BJ (cell line): ENCODE measurements around the gene SNAPC2. TPM values are rescaled to one million over a fixed set of nuclear protein-coding genes. Genes with fewer than 3 reads are reported as not detected.
"Not testable (repeated sequence)": the region's sequence is repeated elsewhere in the genome, so short reads cannot be mapped to it uniquely, and the experiment has no call there.

Source experiments
- CTCF ChIA-PET: fragments of 350-600 bp; formaldehyde crosslinking; extraction: SDS; loops from one replicate; lab custom pipeline; 2021; ENCODE audit warnings: antibody characterized with exemption, inconsistent platforms; lab: Yijun Ruan, JAX
- POLR2A ChIA-PET: fragments of 300-600 bp; sonication (Branson Sonifier 250); formaldehyde crosslinking; extraction: SDS; loops from one replicate; lab custom pipeline; 2021; ENCODE audit warnings: antibody characterized with exemption; lab: Charles Lee
- DNase-seq: peaks from one replicate; pipeline ENCODE4 v3.0.0-alpha.2; 2011; ENCODE audit warnings: low read depth
- H3K27me3 ChIP-seq: 2 replicates; pipeline ENCODE4 v1.6.0; 2011; ENCODE audit warnings: low read length; ENCODE audit not compliant: control insufficient read depth, insufficient read depth
- H3K36me3 ChIP-seq: 2 replicates; pipeline ENCODE4 v1.5.1; 2011; ENCODE audit warnings: low read length; ENCODE audit not compliant: control insufficient read depth, insufficient read depth
- H3K4me3 ChIP-seq: 2 replicates; pipeline ENCODE4 v1.5.1; 2011; ENCODE audit warnings: low read depth, mild to moderate bottlenecking, control low read depth, low read length
- polyA plus RNA-seq: library from polyadenylated mRNA; depleted of rRNA; stranded (reverse); fragments of >200 nt; gene quantifications from 2 replicates; pipeline ENCODE4 v1.2.3, GENCODE V29; 2011
- TF ChIP-seq, protein P1 (sequence below): IDR thresholded peaks from 2 replicates; pipeline ENCODE4 v1.5.1; 2011; ENCODE audit warnings: low read depth, mild to moderate bottlenecking, control low read depth, inconsistent platforms, low read length, moderate library complexity; ENCODE audit not compliant: insufficient read depth

SNAPC2 gene
- polyA plus RNA-seq, 1 experiment: 28.2 TPM

DNA sequence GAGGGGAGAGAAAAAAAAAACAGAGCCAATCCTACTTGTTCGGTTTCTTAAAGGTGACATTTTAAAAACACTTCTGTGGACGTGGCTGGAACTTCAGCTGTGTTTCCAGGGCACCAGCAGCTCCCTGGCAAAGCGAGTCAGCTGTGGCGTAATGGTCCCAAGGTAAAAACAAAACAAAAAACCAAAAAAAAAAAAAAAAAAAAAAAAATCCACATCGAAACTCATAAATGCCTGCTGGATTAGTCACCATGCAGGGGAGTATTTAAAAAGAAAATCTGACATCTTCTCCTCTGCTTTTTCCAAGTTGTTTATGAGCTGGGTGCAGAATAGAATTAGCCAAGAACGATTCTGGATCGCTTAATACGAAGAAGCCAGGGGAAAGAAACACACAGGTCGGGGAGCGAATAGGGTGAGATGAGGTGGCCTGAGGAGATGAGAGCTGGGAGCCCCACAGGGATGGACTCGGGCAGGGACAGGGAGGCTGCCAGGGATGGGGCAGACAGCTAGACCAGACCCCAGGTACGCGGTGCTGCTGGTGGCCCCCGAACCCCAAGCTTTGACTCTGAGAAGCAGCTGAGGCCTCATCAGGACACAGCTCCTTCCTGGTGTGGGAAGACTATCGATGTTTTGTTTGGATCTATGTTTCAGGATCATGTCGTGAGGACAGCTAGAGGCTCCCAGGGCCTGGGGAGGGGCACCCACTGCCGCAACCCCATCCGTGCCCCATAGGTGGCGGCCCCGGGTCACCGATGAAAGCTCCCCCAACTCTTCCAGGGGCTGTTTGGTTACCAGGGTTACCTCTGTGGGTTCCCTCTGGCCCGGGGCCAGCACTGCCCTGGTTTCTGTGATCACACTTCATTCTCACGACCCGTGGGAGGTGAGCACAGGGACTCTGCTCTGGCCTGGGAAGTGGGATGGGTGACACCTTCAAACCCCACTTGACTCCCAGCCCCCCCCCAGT, 8.9 kb downstream of the SNAPC2 start:
- peak; percentile 80 for DNase-seq
- no peaks in the 10 kb centered on the region for H3K27me3 ChIP-seq
- H3K4me3 ChIP-seq: peak overlapping the region; percentile 7; the same call in 1 of the 2 replicates
- TF ChIP-seq, protein P1, sequence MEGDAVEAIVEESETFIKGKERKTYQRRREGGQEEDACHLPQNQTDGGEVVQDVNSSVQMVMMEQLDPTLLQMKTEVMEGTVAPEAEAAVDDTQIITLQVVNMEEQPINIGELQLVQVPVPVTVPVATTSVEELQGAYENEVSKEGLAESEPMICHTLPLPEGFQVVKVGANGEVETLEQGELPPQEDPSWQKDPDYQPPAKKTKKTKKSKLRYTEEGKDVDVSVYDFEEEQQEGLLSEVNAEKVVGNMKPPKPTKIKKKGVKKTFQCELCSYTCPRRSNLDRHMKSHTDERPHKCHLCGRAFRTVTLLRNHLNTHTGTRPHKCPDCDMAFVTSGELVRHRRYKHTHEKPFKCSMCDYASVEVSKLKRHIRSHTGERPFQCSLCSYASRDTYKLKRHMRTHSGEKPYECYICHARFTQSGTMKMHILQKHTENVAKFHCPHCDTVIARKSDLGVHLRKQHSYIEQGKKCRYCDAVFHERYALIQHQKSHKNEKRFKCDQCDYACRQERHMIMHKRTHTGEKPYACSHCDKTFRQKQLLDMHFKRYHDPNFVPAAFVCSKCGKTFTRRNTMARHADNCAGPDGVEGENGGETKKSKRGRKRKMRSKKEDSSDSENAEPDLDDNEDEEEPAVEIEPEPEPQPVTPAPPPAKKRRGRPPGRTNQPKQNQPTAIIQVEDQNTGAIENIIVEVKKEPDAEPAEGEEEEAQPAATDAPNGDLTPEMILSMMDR: peak; percentile 73
- ChIA-PET CTCF (interaction anchor here (0.6 to 4.5 kb wide), 13 partner anchors 9 to 285 kb away, joined by 3 to 34 read pairs (median 5); partner anchors contain the start of genes MAP2K7, SNAPC2 and TIMM44), POLR2A (interaction anchor here (0.5 to 1.4 kb wide), 5 partner anchors 9 to 310 kb away, joined by 4 to 14 read pairs (median 5); partner anchors contain the start of gene SNAPC2)
- H3K36me3 ChIP-seq: peaks cover 32% of the 10 kb centered on the region

DNA sequence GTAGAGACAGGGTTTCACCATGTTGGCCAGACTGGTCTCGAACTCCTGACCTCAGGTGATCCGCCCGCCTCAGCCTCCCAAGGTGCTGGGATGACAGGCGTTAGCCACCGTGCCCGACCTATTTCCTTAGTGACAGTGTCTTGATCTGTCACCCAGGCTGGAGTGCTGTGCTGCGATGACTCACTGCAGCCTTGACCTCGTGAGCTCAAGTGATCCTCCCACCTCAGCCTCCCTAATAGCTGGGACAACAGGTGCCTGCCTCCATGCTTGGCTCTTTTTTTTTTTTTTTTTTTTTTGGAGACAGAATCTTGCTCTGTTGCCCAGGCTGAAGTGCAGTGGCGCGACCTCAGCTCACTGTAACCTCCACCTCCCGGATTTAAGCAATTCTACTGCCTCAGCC, 9.9 kb downstream of the SNAPC2 start:
- H3K4me3 ChIP-seq, POLR2A ChIA-PET, DNase-seq, H3K27me3 ChIP-seq: not testable (repeated sequence)
- peaks cover 40% of the 10 kb centered on the region for H3K36me3 ChIP-seq
- CTCF ChIA-PET: interaction anchor here (0.6 to 4.5 kb wide), 4 partner anchors 10 to 153 kb away, joined by 3 to 34 read pairs (median 7); partner anchors contain the start of genes MAP2K7, SNAPC2 and TIMM44

DNA sequence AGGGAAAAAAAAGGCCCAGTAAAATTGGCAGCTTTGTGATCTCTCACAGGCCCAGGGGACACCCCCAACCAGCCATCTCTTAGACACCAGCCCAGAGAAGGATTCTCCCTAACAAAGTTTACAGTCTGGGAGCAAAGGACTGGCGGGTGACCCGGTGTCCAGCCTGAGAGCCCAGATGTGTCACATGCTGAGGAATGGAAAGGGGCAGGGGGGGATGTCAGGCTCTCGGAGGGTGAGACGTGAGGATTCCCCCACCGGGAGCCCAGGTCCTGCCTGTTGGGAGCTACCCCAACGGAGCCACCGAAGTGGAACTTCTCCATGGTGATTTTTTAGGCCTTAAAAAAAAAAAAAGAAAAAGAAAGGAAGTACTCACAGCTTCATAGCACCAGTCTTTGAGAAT, 10.6 kb downstream of the SNAPC2 start:
- CTCF ChIA-PET: interaction anchor here (0.6 to 4.5 kb wide), 3 partner anchors 10 to 154 kb away, joined by 3 to 34 read pairs (median 11); partner anchors contain the start of genes SNAPC2 and TIMM44
- POLR2A ChIA-PET: no interaction called here
- no peak for DNase-seq
- peaks cover 44% of the 10 kb centered on the region for H3K36me3 ChIP-seq
- TF ChIP-seq, protein P1: no peak
- H3K27me3 ChIP-seq: no peaks in the 10 kb centered on the region
- H3K4me3 ChIP-seq: no peak overlapping the region

DNA sequence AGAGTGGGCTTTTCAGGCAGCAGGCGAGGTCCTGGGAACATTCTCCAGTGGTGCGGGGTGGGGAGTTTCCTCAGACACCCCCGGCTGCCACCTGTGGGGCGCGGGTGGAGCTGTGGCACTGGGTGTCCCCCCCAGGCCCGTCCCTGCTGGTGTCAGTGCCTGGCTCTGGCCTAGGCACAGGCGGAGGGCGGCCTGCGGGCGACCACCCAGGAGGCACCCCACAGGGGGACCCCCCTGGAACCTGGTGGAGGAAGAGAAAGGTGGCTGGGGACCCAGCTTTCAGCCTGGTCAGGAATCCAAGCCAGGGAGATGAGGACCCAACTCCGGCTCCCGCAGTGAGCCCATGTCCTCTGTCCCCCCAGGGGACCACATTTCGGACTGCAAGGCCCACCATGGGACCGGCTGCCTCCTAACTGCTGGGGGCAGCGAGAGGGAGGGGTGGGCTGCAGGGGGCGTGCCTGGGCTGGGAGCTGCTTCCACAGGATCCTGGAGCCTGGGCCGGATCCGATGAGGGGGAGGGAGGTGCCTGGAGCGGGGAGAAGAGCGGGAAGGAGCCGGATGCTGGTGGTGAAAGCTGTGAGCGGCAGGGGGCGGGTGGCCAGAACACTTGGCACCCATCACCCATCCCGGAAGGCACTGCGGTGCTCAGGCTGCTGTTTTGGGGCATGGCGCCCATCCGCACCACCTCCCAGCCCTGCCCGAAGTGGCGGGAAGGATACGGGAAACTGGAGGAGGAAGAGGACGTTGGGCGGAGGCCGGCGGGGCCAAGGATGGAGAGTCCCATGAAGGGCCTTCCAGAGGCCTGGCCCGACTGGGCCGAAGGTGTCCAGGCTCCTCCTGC, 11.3 kb downstream of the SNAPC2 start:
- H3K36me3 ChIP-seq: peaks cover 46% of the 10 kb centered on the region
- no peak overlapping the region for H3K4me3 ChIP-seq
- DNase-seq: no peak
- ChIA-PET CTCF (interaction anchor here (4.5 kb wide), 1 partner anchor 12 kb away, joined by 34 read pairs; the partner anchor contains the start of gene TIMM44), POLR2A (no interaction called here)
- no peaks in the 10 kb centered on the region for H3K27me3 ChIP-seq
- TF ChIP-seq, protein P1: no peak

DNA sequence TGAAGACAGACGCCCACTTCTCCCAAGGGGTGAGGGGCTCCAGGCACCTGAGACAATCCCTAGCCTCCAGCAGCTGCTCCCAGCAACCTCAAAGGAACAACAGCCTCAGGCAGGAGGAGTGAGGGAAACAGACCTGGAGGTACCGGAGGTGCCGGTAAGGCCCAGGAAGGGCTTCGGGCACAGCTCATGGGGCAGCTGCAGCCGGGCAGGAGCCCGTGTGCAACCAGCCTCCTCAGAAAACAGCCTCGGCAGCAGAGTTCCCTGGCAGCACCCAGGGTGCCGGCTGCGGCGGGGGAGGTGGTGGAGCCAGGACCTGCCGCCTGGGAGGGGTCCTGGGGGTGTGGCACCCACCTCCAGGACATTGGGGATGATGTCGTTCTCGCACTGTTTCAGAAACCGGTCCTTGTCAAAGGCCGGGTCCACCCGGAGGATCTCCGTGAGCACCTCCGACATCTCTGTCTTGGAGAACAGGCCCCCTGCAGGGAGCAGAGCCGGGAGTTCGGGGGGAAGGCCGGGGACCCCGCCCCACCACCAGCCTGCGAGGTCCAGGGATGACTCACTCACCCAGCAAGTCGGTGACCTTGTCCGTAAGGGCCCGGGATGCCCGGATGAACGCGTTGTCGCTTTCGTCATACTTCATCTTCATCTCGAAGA, 12.3 kb downstream of the SNAPC2 start:
- Histone ChIP-seq H3K4me3 (no peak overlapping the region), H3K27me3 (no peaks in the 10 kb centered on the region), H3K36me3 (peaks cover 46% of the 10 kb centered on the region)
- POLR2A ChIA-PET: no interaction called here
- TF ChIP-seq, protein P1: no peak
- DNase-seq: no peak
- CTCF ChIA-PET: interaction anchor here (4.5 kb wide), 1 partner anchor 11 kb away, joined by 34 read pairs; the partner anchor contains the start of gene TIMM44
